ENCODE data around the gene ZBTB25. TPM values are rescaled to one million over a fixed set of nuclear protein-coding genes. Genes with fewer than 3 reads are reported as not detected.

The ZBTB25 gene
- total RNA-seq, 1 donor from 2014 or later = 20.6 TPM

GRCh38 chr14:64500088-64500487, 3.5 kb downstream of the ZBTB25 start:
- Mint-ChIP-seq H3K4me3 (no peak overlapping the region), H3K4me1 (peaks cover 33% of the 10 kb centered on the region), H3K36me3 (peaks cover 4% of the 10 kb centered on the region), H3K27me3 (ENCODE audit: low read depth) (no peaks in the 10 kb centered on the region), H3K9me3 (no peaks in the 10 kb centered on the region), H3K27ac (peak overlapping the region; percentile 70)
- no peak for TF ChIP-seq CTCF (IDR thresholded peaks at IDR 0.05; ENCODE audit: unreplicated experiment)
- DNase-seq (ENCODE audit: low spot score in 2 of 2, unreplicated experiment in 2 of 2) = no peak

- no peak for TF ChIP-seq CTCF (IDR thresholded peaks at IDR 0.05; ENCODE audit: unreplicated experiment)
- Mint-ChIP-seq H3K9me3 (no peaks in the 10 kb centered on the region), H3K27ac (peak overlapping the region; percentile 67), H3K27me3 (ENCODE audit: low read depth) (no peaks in the 10 kb centered on the region), H3K36me3 (peaks cover 8% of the 10 kb centered on the region), H3K4me3 (no peak overlapping the region), H3K4me1 (peaks cover 28% of the 10 kb centered on the region)
- DNase-seq (ENCODE audit: low spot score in 2 of 2, unreplicated experiment in 2 of 2) = no peak
Observed at GRCh38 chr14:64496764-64497163, 6.9 kb downstream of the ZBTB25 start.

- no peaks in the 10 kb centered on the region for H3K9me3 Mint-ChIP-seq
- no peak for TF ChIP-seq CTCF (IDR thresholded peaks at IDR 0.05; ENCODE audit: unreplicated experiment)
- no peak for DNase-seq (ENCODE audit: low spot score in 2 of 2, unreplicated experiment in 2 of 2)
- peaks cover 21% of the 10 kb centered on the region for H3K4me1 Mint-ChIP-seq
- no peak overlapping the region for H3K4me3 Mint-ChIP-seq
- H3K27ac Mint-ChIP-seq = peak overlapping the region; percentile 39
- H3K27me3 Mint-ChIP-seq (ENCODE audit: low read depth) = no peaks in the 10 kb centered on the region
- peaks cover 8% of the 10 kb centered on the region for H3K36me3 Mint-ChIP-seq
Observed at GRCh38 chr14:64495252-64495651, 8.4 kb downstream of the ZBTB25 start.

- H3K27me3 Mint-ChIP-seq (ENCODE audit: low read depth) = no peaks in the 10 kb centered on the region
- no peak for DNase-seq (ENCODE audit: low spot score in 2 of 2, unreplicated experiment in 2 of 2)
- no peaks in the 10 kb centered on the region for H3K9me3 Mint-ChIP-seq
- H3K27ac Mint-ChIP-seq = peak overlapping the region; percentile 18
- peaks cover 11% of the 10 kb centered on the region for H3K36me3 Mint-ChIP-seq
- no peak overlapping the region for H3K4me3 Mint-ChIP-seq
- TF ChIP-seq CTCF (IDR thresholded peaks at IDR 0.05; ENCODE audit: unreplicated experiment) = no peak
- H3K4me1 Mint-ChIP-seq = peaks cover 13% of the 10 kb centered on the region
Observed at GRCh38 chr14:64493455-64493854, 10.2 kb downstream of the ZBTB25 start.

- Mint-ChIP-seq H3K27me3 (ENCODE audit: low read depth) (no peaks in the 10 kb centered on the region), H3K27ac (no peak overlapping the region), H3K36me3 (peaks cover 22% of the 10 kb centered on the region), H3K9me3 (no peaks in the 10 kb centered on the region), H3K4me3 (no peak overlapping the region), H3K4me1 (peaks cover 8% of the 10 kb centered on the region)
- no peak for DNase-seq (ENCODE audit: low spot score in 2 of 2, unreplicated experiment in 2 of 2)
- no peak for TF ChIP-seq CTCF (IDR thresholded peaks at IDR 0.05; ENCODE audit: unreplicated experiment)
Observed at GRCh38 chr14:64491637-64492036, 12.0 kb downstream of the ZBTB25 start.

- Mint-ChIP-seq H3K36me3 (peaks cover 20% of the 10 kb centered on the region), H3K9me3 (no peaks in the 10 kb centered on the region), H3K27ac (no peak overlapping the region), H3K4me3 (no peak overlapping the region), H3K4me1 (peaks cover 7% of the 10 kb centered on the region), H3K27me3 (ENCODE audit: low read depth) (no peaks in the 10 kb centered on the region)
- no peak for DNase-seq (ENCODE audit: low spot score in 2 of 2, unreplicated experiment in 2 of 2)
- TF ChIP-seq CTCF (IDR thresholded peaks at IDR 0.05; ENCODE audit: unreplicated experiment) = no peak
Observed at GRCh38 chr14:64488590-64489099, 15.0 kb downstream of the ZBTB25 start.
